H9 (cell line): ENCODE data around the gene STK25. TPM values are rescaled to one million over a fixed set of nuclear protein-coding genes. Genes with fewer than 3 reads are reported as not detected.

Experiments used
- DNase-seq: peaks from one replicate; pipeline ENCODE4 v3.0.0-alpha.2; 2017
- H2AFZ ChIP-seq: one replicate; pipeline ENCODE4 v1.6.1; 2013; ENCODE audit warnings: mild to moderate bottlenecking, low read length, control low read depth, moderate library complexity
- H2AK5ac ChIP-seq: 2 replicates; pipeline ENCODE4 v1.6.1; 2013; ENCODE audit warnings: low read length, control low read depth, mixed read lengths; ENCODE audit not compliant: insufficient read length
- H2BK120ac ChIP-seq: one replicate; pipeline ENCODE4 v1.6.1; 2013; ENCODE audit warnings: low read depth, mild to moderate bottlenecking, low read length, control low read depth, inconsistent platforms; ENCODE audit not compliant: poor library complexity, severe bottlenecking
- H2BK12ac ChIP-seq: 2 replicates; pipeline ENCODE4 v1.6.1; 2013; ENCODE audit warnings: low read length, control low read depth, mixed read lengths, low read depth; ENCODE audit not compliant: insufficient read length
- H2BK15ac ChIP-seq: 2 replicates; pipeline ENCODE4 v1.6.1; 2013; ENCODE audit warnings: low read depth, low read length, control low read depth
- H2BK20ac ChIP-seq: one replicate; pipeline ENCODE4 v1.6.1; 2013; ENCODE audit warnings: low read depth, mild to moderate bottlenecking, low read length, control low read depth, inconsistent platforms; ENCODE audit not compliant: poor library complexity, severe bottlenecking
- H2BK5ac ChIP-seq: 2 replicates; pipeline ENCODE4 v1.6.1; 2013; ENCODE audit warnings: low read length, control low read depth, mixed read lengths; ENCODE audit not compliant: insufficient read length
- H3K14ac ChIP-seq: 2 replicates; pipeline ENCODE4 v1.6.1; 2013; ENCODE audit warnings: low read length, control low read depth; ENCODE audit not compliant: insufficient read depth
- H3K18ac ChIP-seq: 2 replicates; pipeline ENCODE4 v1.6.1; 2013; ENCODE audit warnings: low read depth, mild to moderate bottlenecking, mixed read lengths, low read length, control low read depth; ENCODE audit not compliant: insufficient read length
- H3K23ac ChIP-seq: 2 replicates; pipeline ENCODE4 v1.6.1; 2013; ENCODE audit warnings: low read length, control low read depth, mixed read lengths, low read depth; ENCODE audit not compliant: insufficient read length
- H3K23me2 ChIP-seq: 2 replicates; pipeline ENCODE4 v1.6.1; 2013; ENCODE audit warnings: low read depth, mild to moderate bottlenecking, mixed read lengths, low read length, control low read depth; ENCODE audit not compliant: insufficient read length, poor library complexity, severe bottlenecking
- H3K27ac ChIP-seq: 2 replicates; pipeline ENCODE4 v1.5.1; 2013; ENCODE audit warnings: low read length, control low read depth, mixed read lengths, low read depth; ENCODE audit not compliant: insufficient read length
- H3K27me3 ChIP-seq: 2 replicates; pipeline ENCODE4 v1.6.1; 2013; ENCODE audit warnings: low read length, control low read depth, inconsistent platforms; ENCODE audit not compliant: insufficient read depth
- H3K4ac ChIP-seq: 2 replicates; pipeline ENCODE4 v1.6.1; 2013; ENCODE audit warnings: low read depth, mild to moderate bottlenecking, control low read depth, inconsistent platforms, low read length, moderate library complexity
- H3K4me1 ChIP-seq: 2 replicates; pipeline ENCODE4 v1.6.1; 2013; ENCODE audit warnings: low read length, control low read depth, inconsistent platforms; ENCODE audit not compliant: insufficient read depth
- H3K4me2 ChIP-seq: 2 replicates; pipeline ENCODE4 v1.6.1; 2013; ENCODE audit warnings: low read length, control low read depth, mixed read lengths; ENCODE audit not compliant: insufficient read length, insufficient read depth
- H3K56ac ChIP-seq: 2 replicates; pipeline ENCODE4 v1.6.1; 2013; ENCODE audit warnings: low read depth, mild to moderate bottlenecking, mixed read lengths, low read length, control low read depth; ENCODE audit not compliant: insufficient read length
- H3K79me1 ChIP-seq: 2 replicates; pipeline ENCODE4 v1.6.1; 2013; ENCODE audit warnings: low read depth, mild to moderate bottlenecking, moderate library complexity, low read length, control low read depth, inconsistent platforms; ENCODE audit not compliant: insufficient read depth, poor library complexity, severe bottlenecking
- H3K79me2 ChIP-seq: 2 replicates; pipeline ENCODE4 v1.6.1; 2013; ENCODE audit warnings: low read length, control low read depth, inconsistent platforms; ENCODE audit not compliant: insufficient read depth
- H3K9ac ChIP-seq: 2 replicates; pipeline ENCODE4 v1.6.1; 2013; ENCODE audit warnings: low read length, control low read depth, mixed read lengths; ENCODE audit not compliant: insufficient read length; ENCODE audit errors: extremely low read depth
- H3K9me3 ChIP-seq: one replicate; pipeline ENCODE4 v1.6.1; 2013; ENCODE audit warnings: low read depth, low read length, inconsistent platforms; ENCODE audit not compliant: control insufficient read depth
- H3T11ph ChIP-seq: one replicate; pipeline ENCODE4 v1.6.1; 2013; ENCODE audit warnings: mild to moderate bottlenecking, low read length, control low read depth, inconsistent platforms
- H4K20me1 ChIP-seq: one replicate; pipeline ENCODE4 v1.6.1; 2013; ENCODE audit not compliant: control insufficient read depth, insufficient read length, insufficient read depth
- H4K5ac ChIP-seq: 2 replicates; pipeline ENCODE4 v1.6.1; 2013; ENCODE audit warnings: low read depth, mild to moderate bottlenecking, mixed read lengths, low read length, control low read depth; ENCODE audit not compliant: insufficient read length
- H4K8ac ChIP-seq: replicated peaks from 2 replicates; pipeline ENCODE4 v1.6.1; 2013; ENCODE audit warnings: low read length, control low read depth, mixed read lengths, low read depth; ENCODE audit not compliant: insufficient read length
- H4K91ac ChIP-seq: 2 replicates; pipeline ENCODE4 v1.6.1; 2013; ENCODE audit warnings: low read depth, mild to moderate bottlenecking, moderate library complexity, mixed read lengths, low read length, control low read depth; ENCODE audit not compliant: insufficient read length
- H3K27ac Mint-ChIP-seq, 3 experiments: 2 replicates in 2 of 3; 3 replicates in 1 of 3; pipeline ENCODE4 v1.8.0; 2020 to 2021; ENCODE audit warnings: mixed read lengths in 3 of 3, mild to moderate bottlenecking in 1 of 3, moderate library complexity in 1 of 3
- H3K27me3 Mint-ChIP-seq: 2 replicates; pipeline ENCODE4 v1.8.0; 2021; ENCODE audit warnings: low read depth, mild to moderate bottlenecking, moderate library complexity, mixed read lengths
- H3K36me3 Mint-ChIP-seq, 3 experiments: 2 replicates in 2 of 3; 3 replicates in 1 of 3; pipeline ENCODE4 v1.8.0; 2020 to 2021; ENCODE audit warnings: low read depth in 3 of 3, mixed read lengths in 3 of 3; ENCODE audit not compliant: insufficient read depth in 1 of 3
- H3K4me1 Mint-ChIP-seq, 2 experiments: 2 replicates each; pipeline ENCODE4 v1.8.0; 2020; ENCODE audit warnings: mixed read lengths in 2 of 2
- H3K4me3 Mint-ChIP-seq, 2 experiments: 2 replicates in 1 of 2; 3 replicates in 1 of 2; pipeline ENCODE4 v1.8.0; 2020 to 2021; ENCODE audit warnings: mild to moderate bottlenecking in 2 of 2, mixed read lengths in 2 of 2, moderate library complexity in 1 of 2
- H3K9me3 Mint-ChIP-seq, 2 experiments: 2 replicates in 1 of 2; 3 replicates in 1 of 2; pipeline ENCODE4 v1.8.0; 2020; ENCODE audit warnings: mild to moderate bottlenecking in 2 of 2, mixed read lengths in 2 of 2, moderate library complexity in 1 of 2
- CTCF ChIP-seq: fragments of 200-600 bp; sonication (generic); conservative IDR thresholded peaks from 3 replicates; pipeline ENCODE4 v1.8.0; 2021; ENCODE audit warnings: antibody characterized with exemption, mild to moderate bottlenecking
- WGBS: extraction: QIAGEN DNeasy Blood & Tissue Kit; methylation state at CpG from one replicate; pipeline ENCODE4 v1.1.7; 2013; ENCODE audit warnings: missing lambda C conversion rate, low lambda C conversion rate, mixed read lengths; ENCODE audit not compliant: insufficient read length; ENCODE audit errors: extremely low coverage; 5-methylcytosine and 5-hydroxymethylcytosine counted together
- total RNA-seq: library from RNA; stranded (reverse); gene quantifications from 2 replicates; pipeline ENCODE4 v1.2.1, GENCODE V29; 2021

STK25 gene
- total RNA-seq, 1 experiment from 2014 or later = 189 TPM

DNA sequence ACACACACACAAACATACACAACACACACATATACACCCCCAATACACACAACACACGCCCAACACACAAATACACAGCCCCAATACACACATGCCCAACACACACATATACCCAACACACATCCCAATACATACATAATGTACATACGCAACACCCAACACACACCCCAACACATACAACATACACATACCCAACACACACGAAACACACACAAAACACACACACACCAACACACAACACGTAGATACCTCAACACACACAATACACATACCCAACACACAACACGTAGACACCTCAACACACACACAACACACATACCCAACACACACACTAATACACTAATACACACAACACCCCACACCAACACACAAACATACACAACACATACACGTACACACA is 8.9 kb upstream of the STK25 start:
- H3K14ac ChIP-seq = no peak overlapping the region
- Mint-ChIP-seq H3K9me3 (peaks cover 3 to 5% of the 10 kb centered on the region in 2 experiments; a peak in 3 of 5 replicates), H3K4me3 (no peak overlapping the region), H3K27me3 (no peaks in the 10 kb centered on the region; the same call in 1 of the 2 replicates), H3K36me3 (peaks cover 5 to 9% (median 6%) of the 10 kb centered on the region in 3 experiments; a peak in 4 of 7 replicates), H3K27ac (no peak overlapping the region), H3K4me1 (peaks cover 5% of the 10 kb centered on the region in 2 experiments)
- H3K56ac ChIP-seq = no peak overlapping the region
- H3K18ac ChIP-seq = no peak overlapping the region
- no peak for TF ChIP-seq CTCF
- no peaks in the 10 kb centered on the region for H3K9me3 ChIP-seq
- no peak overlapping the region for H4K5ac ChIP-seq
- H3K79me1 ChIP-seq = no peaks in the 10 kb centered on the region
- no peak overlapping the region for H3K27ac ChIP-seq
- H3K27me3 ChIP-seq = no peaks in the 10 kb centered on the region
- H2BK20ac ChIP-seq = no peak overlapping the region
- H3K79me2 ChIP-seq = no peaks in the 10 kb centered on the region
- H2AFZ ChIP-seq = no peak overlapping the region
- H3K4ac ChIP-seq = no peak overlapping the region
- H4K8ac ChIP-seq = no peak overlapping the region
- no peak overlapping the region for H2BK15ac ChIP-seq
- no peak overlapping the region for H4K91ac ChIP-seq
- H2BK120ac ChIP-seq = no peak overlapping the region
- DNase-seq = no peak
- no peak overlapping the region for H3K23ac ChIP-seq
- no peak overlapping the region for H2BK12ac ChIP-seq
- 100% methylated on average over 6 of the region's 6 CpGs for WGBS
- H3K9ac ChIP-seq = no peak overlapping the region
- H3K4me2 ChIP-seq = no peak overlapping the region
- H2AK5ac ChIP-seq = no peak overlapping the region
- H2BK5ac ChIP-seq = no peak overlapping the region
- H3K4me1 ChIP-seq = no peaks in the 10 kb centered on the region
- H4K20me1 ChIP-seq = peaks cover 2% of the 10 kb centered on the region
- no peaks in the 10 kb centered on the region for H3K23me2 ChIP-seq
- H3T11ph ChIP-seq = no peak overlapping the region
